GM21619 (cell line): ENCODE results near the gene FBXL7.

Experiments used
- ATAC-seq: cut with Tn5 transposase; IDR thresholded peaks from one replicate; pipeline ENCODE4 v1.9.1; 2021; ENCODE audit not compliant: unreplicated experiment

The FBXL7 gene

DNA sequence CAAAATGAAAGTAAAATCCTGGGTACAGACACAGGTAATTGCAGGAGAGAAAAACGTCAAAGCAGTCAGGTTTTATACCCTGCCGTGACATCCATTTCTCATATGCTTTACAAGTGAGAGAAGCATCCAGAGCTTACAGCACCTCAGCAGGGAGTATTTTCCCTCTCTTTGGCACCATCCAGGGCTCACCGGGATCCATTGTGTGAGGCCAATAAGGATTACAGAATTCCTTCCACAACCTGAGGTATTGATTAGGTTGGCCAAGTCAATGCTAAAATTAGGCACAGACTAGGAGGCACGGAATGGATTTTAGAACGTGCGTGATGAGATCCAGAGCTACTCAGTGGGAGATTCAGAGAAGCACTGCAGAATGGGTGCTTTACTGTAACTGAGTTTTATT lies 296.6 kb downstream of the FBXL7 start:
- ATAC-seq, result no peak

DNA sequence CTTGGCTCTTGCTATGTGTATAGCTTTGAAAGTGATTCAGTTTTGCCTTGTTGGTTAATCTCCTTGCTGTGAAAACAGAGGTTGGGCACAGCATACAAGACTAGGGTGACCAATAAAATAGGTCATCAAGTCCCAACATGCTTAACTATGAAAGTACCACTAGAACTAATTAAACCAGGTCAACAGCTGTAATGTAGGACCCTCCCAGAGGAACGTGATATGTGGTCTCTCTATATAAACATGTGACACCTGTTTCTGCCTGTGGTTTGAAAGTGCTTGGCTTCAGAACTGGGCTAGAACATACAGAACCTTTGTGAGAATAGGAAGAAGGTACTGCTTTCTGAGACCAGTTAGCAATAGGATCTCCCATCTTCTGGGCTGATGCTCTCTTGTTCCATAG lies 297.1 kb downstream of the FBXL7 start:
- ATAC-seq, result no peak

DNA sequence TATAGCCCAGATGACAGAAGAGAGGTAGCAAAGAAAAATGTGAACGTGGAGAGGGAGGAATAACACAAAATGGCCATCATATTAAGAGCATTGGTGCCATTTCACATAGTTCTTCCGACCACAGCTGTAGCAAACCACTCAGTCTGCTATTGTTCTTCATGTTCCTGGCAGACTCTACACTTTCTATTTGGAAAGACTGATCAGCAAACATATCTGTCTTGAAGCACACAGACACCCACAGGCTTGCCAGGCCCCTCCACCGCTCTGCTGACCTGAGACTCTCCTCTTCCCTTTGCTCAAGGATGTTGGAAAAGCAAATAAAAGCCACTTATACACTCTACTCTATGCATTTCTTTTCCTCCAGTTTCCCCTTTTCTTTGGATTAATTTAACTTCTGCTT lies 298.0 kb downstream of the FBXL7 start:
- ATAC-seq, result no peak

DNA sequence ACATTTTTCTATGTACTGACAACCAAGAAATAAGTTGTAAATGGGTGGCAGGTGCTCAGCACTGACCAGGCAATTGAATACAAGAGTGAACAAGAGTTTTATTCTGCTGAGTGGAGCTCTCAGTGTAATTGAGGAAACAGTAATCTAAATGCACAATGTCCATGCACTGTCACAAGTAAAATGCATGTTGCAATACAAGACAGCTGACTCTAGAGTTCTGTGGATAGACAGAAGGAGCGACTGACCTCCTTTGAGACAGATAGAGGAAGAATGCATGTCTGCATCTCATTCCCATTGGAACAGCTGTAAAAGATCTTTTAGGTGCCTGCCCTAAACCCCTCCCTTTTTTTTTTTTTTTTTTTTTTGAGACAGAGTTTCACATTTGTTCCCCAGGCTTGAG lies 299.0 kb downstream of the FBXL7 start:
- ATAC-seq, result no peak

DNA sequence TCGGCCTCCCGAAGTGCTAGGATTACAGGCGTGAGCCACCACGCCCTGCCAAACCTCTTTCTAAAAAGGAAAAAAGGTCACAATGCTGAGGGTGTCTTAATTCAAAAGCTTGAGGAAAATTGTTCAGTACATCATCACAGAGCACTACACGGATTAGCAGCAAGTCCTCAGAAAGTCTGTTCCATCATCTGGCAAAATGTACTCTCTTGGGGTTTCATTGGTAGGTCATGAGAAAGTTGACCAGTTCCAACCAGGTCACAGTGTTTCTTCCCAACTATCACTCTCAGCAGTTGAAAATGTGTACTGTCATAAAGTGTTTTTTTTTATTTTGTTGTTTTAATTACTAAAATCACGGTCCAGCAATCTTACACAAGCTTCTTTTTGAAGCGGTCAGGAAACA lies 299.6 kb downstream of the FBXL7 start:
- ATAC-seq, result no peak

DNA sequence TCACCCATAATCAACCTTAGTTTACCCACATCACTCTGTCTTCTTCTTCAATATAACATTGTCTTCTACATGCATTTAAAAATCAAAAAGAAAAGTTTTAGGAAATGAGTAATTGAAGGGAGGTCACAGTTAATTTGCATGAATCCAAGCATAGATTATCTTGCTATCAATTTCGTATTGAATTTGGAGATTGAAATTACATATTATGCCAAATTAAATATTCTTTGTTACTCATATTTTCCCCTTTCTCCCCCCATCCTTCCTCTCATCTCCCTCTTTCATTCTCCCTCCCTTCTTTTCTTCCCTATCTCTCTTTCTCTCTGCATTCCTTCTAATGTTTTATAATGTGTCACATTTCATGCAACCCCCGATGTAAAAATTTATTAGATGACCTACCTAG lies 303.3 kb downstream of the FBXL7 start:
- ATAC-seq, result no peak

DNA sequence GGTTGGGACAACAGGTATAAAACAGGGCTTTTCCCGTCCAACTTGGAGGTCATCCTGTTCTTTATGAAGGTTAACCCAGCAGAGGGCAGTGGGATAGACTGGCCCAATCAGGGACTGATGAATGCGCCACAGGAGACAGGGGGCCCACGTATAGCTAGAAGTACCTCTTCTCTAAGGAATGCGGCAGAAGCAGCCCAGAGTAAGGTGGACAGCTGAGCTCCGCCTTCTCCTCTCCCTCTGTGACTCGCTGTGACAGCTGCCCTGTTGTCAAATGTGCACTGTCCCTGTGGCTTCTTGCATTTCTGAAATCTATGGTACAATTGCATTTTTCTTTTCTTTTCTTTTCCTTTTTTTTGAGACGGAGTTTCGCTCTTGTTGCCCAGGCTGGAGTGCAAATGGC lies 306.6 kb downstream of the FBXL7 start:
- ATAC-seq, result no peak

DNA sequence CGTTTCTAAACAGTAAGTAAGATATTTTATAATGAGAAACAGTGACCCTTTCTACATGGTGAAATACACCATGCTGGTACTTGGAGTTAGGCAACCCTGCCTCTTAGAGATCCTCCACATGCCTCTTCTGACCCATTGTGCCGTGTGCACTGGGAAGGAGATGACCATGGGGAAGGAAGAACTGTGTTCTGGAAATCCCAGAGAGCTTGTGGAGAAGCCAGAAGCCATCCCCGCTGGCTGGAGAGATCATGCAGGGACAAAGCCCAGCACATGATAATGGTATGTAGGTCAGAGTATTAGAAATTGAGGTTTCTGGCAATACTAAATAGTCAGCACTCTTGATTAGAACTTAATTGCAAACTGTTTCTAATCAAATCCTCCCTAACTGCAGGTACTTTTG lies 307.3 kb downstream of the FBXL7 start:
- ATAC-seq, result no peak

DNA sequence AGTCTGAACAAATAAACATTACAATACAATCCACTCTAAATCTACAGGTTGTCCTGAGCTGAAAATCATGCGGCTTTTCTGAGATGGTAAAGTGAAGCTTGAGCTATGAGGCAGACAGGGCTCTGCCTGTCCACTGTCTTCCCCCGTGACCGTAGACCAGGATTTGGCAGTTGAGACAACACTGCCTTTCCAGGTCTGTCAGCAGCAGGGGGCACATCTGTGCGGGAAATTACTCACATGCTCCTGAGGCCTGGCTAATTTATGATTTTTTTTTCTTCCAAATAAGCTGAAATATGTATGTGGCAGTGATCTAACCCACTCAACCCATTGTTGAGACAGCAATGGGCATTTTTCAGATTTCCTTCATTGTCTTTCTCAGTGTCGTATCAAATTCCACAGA lies 307.9 kb downstream of the FBXL7 start:
- ATAC-seq, result no peak

DNA sequence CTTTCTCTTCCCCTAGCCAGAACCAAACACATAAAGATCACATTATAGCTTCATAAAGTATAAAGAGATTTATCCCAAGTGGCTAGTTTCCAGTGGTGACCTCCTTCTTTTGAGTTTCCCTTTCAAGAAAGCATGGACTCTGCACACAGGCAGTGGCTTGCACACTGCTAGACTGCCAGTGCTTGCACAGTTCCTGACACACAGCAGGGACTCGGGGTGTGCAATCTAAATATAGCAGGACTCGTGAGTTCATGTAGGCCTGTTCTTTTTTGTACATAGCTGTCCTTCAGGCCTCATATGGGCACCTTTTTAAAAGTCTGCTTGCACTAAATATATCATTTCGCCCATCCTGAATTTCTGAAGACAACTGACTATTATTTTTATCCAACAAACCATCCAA lies 308.6 kb downstream of the FBXL7 start:
- no peak for ATAC-seq

DNA sequence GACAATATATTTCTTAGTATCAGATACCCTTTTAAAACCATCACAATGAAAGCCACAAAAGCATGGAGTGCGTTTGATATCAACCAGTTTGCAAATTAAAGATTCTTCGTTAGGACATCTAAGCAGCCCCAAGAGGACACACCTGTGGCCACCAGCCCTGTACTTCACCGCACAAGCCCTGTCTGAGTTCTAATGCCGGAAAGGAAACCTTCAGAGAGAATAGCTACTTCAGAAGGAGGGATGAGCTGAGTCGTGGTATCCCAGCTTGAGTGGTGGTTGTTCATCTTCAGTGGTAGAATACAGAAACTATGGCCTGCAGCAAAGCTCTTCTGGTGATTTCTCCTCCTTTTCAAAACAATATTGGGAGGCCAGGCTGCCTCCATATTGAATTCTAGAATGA lies 319.6 kb downstream of the FBXL7 start:
- ATAC-seq, result no peak

DNA sequence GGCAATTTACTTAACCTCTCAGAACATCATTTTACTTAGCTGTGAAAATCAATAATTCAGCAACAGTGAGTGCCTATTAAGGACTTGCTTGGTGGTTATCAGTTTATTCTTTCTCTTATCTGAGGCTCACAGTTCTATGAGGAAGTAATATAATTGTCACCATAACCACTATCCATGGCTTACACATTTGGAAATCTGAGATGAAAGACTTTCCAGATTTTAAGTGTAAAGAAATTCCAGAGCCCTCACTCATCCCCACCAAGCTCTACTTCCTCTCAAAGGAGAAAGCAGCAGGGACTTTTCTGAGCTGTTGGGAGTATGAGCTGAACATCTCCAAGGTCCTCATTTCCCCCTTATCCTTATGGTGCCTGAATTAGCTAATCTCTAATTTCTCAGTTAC lies 321.5 kb downstream of the FBXL7 start:
- ATAC-seq, result no peak

DNA sequence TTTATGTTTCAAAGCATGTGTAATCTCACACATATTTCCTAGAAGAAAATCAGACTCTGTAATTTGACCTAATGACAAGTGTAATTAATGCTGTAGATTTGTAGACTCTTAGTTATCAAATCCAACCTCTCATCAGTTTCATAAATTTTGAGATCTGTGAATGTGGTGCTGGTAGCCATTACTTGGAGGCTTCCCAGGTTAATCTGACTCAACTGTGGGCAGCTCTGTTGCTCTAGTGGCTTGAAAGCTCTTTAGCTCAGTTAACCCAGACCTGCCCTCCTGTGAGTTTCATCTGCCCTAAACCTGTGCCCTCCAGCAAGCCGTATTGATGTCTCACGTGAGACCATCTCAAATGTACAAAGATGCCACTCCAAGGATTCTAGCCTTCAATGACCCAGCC lies 323.4 kb downstream of the FBXL7 start:
- ATAC-seq, result no peak

DNA sequence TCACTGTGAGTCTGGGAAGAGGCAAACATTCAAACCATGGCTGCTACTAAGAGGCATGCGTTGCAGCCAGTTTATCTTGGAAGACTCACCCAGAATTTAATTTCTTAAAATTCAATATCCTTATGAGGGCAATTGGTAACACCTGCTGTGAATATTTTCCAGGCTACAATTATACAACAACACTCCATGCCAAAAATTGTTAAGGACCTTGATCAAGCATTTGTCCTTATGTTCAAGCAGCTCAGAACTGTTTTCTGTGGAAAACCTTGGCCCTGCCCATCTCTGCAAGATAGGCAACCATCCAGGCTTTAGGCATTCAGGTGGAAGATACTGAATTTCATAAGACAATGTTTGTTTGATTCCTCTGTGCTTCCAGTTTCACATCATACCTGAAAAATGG lies 327.8 kb downstream of the FBXL7 start:
- ATAC-seq, result no peak

DNA sequence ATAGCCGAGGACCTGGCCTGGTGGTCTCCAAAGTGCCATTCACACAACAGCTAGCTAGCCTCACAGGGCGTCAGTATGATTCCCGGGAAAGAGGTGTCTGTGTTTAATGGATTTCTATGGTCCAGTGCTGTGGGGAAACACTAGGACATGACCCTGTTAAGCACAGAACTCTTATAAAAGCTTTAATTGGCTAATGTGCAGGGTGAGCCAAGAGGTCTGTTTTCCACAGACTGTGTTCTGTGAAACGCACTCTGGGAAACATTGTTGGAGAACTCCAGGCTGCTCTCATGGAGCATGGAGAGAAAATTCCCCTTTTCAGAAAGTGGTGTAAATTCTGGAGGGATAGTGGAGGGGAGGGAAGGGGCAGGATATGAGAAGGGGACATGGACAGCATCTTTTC lies 331.4 kb downstream of the FBXL7 start:
- no peak for ATAC-seq

DNA sequence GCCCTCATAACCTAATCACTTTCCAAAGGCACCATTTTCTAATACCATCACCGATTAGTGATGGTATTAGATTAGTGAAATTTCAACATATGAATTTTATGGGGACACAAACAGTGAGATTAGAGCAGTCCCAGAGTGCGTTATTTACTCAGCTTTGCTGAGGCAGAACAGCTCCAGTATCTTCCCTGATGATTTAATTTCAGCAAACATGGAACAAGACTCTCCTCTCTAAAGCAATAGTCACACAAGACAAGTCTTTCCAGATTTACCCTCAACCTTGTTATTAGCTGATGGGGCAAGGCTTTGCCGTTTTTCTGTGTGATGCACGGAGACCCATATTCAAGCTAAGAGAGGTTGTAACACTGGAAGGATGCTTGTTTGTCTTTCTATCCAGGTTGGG lies 333.4 kb downstream of the FBXL7 start:
- no peak for ATAC-seq

DNA sequence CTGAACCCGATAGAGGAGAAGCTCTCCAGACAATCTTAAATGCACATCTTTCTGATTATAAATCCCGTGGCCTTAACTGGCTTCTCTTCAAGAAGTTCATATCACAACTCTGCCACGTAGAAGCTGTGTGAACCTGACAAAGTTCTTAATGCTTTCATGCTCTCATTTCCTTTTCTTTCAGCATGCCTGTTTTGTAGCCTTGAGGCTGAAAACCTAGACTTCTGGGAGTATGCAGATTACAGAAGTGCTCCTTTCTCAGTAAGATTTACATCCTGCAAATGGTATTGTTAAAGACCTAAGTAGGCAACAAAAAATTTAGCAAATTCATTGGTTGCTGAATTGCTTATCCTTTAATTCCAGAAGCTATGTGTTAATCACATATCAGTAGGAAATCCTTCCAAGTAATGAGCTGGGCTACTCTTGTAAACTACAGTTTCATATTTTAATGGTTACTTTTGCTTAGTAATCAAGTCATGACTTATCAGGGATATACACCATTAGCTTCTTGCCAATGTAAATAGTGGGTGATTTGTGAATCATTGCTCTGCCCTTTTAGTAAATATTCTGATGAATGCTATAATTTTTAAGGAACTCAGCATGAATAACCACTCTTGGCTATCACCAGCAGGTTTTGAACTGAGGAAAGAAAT lies 334.7 kb downstream of the FBXL7 start:
- no peak for ATAC-seq

DNA sequence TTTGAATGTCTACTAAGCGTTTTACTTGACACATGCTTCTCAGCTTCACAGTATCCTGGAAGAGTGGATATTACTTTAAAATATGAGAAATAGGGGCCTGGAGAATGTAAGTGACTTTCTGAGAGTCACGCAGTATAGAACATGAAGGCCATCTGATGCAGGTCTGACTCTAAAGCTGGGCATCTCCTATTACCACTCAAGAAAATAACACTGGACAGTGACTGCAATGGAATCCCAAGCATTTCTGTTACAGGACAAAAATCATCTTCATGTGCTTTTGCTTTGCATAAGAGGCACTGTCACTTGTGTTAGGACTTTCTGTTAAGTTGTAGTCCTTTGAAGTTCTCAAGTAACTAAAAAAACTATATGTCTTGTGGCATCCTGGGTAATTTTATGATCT lies 335.5 kb downstream of the FBXL7 start:
- ATAC-seq, result no peak

DNA sequence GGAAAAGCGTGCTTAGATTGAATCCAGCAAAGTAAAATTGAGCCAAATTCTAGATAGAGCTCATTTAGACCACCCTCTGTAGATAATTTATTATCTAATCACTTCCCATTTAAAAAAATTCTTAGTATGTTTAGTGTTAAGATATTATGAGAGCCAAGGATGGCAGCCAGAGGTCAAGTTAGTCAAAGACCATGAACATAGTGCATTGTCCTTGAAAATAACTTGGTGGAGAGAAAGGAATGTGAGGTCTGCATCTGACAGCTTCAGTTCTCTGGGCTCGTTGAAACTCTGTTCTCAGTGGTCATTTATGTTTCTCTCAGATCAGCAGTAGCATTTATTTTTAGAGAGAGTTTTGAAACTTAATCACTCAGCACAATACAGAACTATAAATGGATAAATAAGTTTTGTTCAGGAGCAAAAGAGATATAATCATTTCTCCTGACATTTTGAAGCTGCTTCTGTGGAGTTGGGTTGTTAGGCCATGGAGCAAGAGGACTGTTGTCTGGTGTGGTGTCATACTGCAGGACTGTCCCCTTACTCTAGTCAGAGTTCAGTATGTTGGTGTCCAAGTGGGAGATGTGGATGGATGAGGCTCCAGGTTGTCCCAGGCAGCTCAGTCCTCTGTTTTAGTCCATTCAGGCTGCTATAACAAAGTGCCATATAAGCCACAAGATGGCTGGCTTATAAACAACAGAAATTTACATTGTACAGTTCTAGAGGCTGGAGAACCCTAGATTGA lies 337.7 kb downstream of the FBXL7 start:
- ATAC-seq, result no peak

DNA sequence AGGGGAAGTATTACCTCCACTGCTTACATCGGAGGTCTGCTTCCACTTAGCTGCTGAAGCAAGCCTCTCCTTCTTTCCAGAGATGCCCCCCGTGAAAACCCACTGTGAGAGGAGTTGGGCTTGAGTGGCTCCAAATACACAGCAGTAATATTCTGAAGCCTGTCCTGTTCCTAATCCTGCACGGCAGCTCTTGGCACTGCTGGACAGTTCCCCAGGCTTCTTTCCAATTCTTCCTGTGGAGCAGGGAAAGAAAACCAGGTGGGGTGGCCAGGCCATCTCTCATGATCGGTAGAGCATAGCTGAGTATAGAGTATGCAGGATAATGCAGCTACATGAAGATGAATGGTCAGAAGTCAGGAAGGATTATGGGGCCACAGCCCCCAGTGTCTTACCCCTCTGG lies 344.3 kb downstream of the FBXL7 start:
- ATAC-seq, result no peak

DNA sequence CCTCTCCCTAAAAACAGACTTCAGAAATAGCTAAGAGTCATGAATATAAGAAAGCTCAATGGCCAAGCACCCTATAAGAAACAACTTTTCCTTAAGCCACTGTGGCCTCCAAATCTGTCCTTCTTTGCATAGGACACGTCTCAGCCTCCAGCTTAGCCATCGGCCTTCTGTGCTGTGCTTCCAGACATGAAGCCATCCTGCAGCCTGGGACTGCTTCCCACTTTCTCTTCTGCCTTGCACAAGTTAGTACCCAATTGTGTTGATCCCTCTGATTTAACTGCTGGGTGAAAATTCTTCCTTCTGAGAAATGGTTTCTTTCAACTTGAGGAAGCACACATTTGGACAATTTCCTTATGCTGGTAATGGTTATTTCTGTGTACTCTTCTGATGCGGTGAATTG lies 344.9 kb downstream of the FBXL7 start:
- ATAC-seq, result no peak

DNA sequence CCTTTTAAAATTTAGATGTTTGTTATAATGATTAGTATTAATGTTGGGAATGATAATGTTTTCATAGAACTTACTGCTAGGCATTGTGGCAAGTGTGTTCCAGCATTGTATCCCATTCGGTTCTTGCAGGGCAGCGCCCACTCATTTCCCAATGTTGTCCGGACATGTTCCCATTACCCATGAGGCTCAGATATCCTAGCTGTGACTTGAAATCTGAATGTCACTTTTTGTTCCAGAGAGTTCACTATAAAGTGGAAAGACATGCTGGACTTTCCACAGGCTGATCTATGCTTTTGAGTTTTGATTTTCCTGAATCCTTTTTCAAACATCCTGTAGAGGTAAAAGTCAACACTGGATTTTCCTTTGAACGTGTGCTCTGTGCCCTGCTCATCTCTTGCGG lies 350.6 kb downstream of the FBXL7 start:
- no peak for ATAC-seq

DNA sequence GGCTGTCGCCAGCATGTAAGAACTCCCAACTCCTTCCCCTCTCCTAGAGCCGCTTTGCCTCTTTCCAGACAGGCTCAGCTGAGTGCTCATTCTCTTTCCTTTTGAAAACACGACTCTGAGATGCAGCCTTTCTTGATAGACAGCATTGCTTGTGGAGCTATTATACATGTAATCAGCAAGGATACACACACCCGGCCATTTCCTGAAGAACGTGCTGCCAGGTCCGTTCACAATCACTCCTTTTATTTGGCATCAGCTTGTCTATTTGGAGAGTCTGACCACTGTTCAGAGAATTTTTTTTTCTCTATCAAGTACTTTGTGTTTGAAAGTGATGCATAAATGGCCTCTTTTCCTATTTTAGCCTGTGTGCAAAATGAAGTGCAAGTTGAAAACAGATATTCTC lies 351.0 kb downstream of the FBXL7 start:
- no peak for ATAC-seq
